HG02798 (cell line): Measurements from ENCODE around the gene GPRC5C.
"Not testable (repeated sequence)": the region's sequence is repeated elsewhere in the genome, so short reads cannot be mapped to it uniquely, and the experiment has no call there.

Experiments used
- ATAC-seq: cut with Tn5 transposase; IDR thresholded peaks from one replicate; pipeline ENCODE4 v1.9.1; 2021; ENCODE audit warnings: mild to moderate bottlenecking; ENCODE audit not compliant: unreplicated experiment, poor library complexity

Gene GPRC5C

DNA sequence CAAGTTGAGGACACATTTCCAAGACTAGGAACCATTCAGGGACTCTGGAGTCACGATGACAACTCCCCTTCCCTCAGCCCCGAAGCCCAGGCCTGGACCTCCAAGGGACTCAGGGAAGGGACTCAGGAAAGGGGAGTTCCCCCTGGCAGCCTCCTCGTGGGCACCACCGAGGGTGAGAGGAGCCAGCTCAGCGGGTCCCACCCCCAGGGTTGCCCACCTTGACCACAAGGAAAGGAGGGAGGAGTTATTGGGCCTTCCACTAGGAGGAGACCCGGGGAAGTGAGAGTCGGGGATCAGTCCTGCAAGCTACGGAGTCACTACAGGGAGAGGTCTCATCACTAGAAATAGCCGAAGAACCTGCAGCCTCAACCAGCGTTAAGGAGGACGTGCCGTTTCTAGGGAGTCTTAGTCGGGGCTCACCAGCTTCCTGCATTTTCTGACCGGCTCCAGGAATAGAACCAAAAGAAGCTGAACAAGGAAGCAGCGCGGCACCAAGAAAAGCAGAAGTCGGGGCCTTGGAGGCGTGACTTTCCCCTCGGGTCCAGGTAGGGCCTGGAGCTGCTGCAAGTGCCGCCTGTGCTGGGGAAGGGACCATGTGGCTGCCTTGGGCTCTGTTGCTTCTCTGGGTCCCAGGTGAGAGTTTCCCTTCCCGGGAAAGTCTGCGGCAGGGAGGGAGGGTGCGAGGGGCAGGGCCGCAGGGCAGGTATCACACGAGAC, 34.4 kb downstream of the GPRC5C start, which contains the start of gene CD300A:
CD300A (plus strand) TSS at position 524 of the 717 bp plus-strand sequence; CDS start at position 594, 70 bp downstream.
- no peak for ATAC-seq

- no peak for ATAC-seq
These were observed 34.9 kb downstream of the GPRC5C start for GRCh38 chr17:74466828-74467184.

GRCh38 chr17:74467221-74467951, 35.5 kb downstream of the GPRC5C start:
- peak; percentile 67 for ATAC-seq

- ATAC-seq: no peak
These were observed 39.5 kb downstream of the GPRC5C start for GRCh38 chr17:74471341-74471740.

DNA sequence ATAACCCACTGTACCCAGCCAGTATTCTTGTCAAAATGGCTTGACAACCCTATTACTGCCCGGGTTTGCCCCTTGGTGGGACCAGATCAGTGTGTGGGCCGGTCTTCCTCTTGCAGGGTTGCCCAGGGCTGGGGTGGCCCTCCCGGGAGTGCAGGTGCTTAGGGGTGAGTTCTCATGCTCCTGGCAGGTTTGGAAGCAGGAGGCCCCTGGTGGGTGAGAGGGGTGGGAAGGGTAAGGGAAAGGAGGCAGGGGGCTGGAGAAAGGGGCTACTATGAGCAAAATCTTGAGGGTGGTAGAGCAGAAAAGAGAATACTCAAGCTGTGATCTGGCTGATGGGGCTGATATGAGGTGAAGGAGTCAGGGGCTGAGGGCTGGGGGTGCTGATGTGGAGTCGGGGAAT, 41.0 kb downstream of the GPRC5C start:
- no peak for ATAC-seq

- no peak for ATAC-seq
These were observed 41.4 kb downstream of the GPRC5C start for GRCh38 chr17:74473294-74473693.

GRCh38 chr17:74474043-74474792, 42.3 kb downstream of the GPRC5C start:
- ATAC-seq: no peak

GRCh38 chr17:74475189-74475588, 43.3 kb downstream of the GPRC5C start:
- ATAC-seq: no peak

- ATAC-seq: no peak
These were observed 45.5 kb downstream of the GPRC5C start for GRCh38 chr17:74477411-74477810.

GRCh38 chr17:74478420-74479100, 46.7 kb downstream of the GPRC5C start:
- peak; percentile 50 for ATAC-seq

GRCh38 chr17:74480290-74480689, 48.4 kb downstream of the GPRC5C start:
- no peak for ATAC-seq

GRCh38 chr17:74481621-74482020, 49.7 kb downstream of the GPRC5C start:
- ATAC-seq: no peak

DNA sequence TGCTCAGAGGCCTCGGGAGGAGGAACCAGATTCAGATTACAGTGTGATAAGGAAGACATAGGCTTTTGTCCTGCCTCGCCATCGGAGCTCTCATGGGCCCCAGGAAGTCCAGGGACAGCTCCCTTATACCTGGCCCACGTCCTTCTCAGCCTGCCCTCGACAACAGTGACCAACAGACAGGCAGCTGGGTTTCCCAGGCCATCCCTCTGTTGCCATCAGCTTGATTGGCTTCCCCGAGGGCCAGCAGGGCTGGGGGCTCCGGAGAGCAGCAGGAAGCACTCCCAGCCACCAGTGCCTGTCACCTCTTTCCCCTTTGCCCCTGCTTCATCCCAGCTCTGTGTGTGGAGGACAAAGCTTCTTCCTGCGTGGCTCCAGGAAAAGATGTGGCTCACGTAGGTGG, 52.2 kb downstream of the GPRC5C start:
- ATAC-seq: no peak

GRCh38 chr17:74485022-74485743, 53.3 kb downstream of the GPRC5C start:
- no peak for ATAC-seq

DNA sequence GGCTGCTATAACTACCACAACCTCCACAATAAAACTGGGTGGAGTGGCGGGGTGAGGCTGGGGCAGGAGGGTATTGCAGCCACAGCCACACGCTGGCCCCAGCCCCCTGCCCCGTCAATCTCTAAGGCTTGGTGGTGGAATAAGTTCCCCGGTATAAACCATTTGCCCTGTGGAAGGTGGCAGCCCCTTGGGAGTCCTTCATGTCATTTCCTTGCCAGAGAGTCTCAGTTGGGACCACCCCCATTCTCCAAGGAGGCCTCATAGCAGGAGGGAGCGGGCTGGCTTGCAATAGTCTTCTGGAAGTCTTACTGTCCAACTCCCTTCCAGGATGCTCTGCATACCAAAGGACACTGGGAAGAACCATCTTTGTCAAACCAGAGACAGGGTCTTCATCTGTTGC, 54.0 kb downstream of the GPRC5C start:
- no peak for ATAC-seq

GRCh38 chr17:74488276-74488675, 56.4 kb downstream of the GPRC5C start:
- not testable (repeated sequence) for ATAC-seq

DNA sequence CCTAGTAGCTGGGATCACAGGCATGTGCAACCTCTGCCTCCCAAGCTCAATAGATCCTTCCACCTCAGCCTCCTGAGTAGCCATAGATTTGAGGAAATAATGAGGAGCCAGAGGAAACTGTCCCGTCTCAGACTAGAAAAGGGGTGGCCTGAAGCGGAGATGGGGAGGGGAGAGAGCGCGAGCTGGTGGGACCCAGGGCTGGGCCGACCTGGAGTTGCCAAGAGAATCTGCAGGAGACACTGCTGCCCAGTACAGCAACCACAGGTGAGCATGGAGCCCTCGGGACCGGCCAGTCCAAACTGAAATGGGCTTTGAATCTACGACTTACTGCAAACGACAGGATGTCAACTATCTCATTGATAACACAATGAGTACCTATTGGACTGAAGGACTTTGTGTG, 58.8 kb downstream of the GPRC5C start:
- no peak for ATAC-seq

GRCh38 chr17:74491626-74492025, 59.7 kb downstream of the GPRC5C start:
- ATAC-seq: no peak

DNA sequence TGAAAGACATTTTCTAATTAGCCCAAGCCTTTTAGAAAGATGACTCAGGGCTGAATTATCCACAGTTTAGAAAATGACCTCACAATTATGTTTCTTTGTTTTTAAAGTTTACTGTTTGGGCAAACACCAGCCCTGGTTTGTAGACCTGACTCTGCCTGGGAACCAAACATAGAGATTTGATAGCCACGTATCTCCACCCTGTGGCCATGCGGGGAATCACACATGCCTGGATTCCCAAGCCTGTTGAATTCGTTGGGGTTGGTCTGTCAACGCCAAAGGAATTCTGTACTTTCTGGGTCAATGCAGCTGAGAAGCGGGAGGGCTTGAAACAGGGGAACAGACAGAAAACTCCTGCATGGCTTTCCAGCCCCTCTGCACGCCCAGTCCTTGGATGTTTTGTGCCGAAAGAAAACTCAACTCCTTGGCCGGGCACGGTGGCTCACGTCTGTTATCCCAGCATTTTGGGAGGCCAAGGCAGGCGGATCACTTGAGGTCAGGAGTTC, 61.5 kb downstream of the GPRC5C start:
- peak; percentile 41 for ATAC-seq
